H1 (cell line): ENCODE measurements around the gene CAPN13. TPM values are rescaled to one million over a fixed set of nuclear protein-coding genes. Genes with fewer than 3 reads are reported as not detected.

Source experiments
- ASH2L ChIP-seq: fragments of 200-600, 300-600 bp; sonication (generic); IDR thresholded peaks from one replicate; pipeline ENCODE4 v1.7.1; 2017; ENCODE audit warnings: low read length
- BACH1 ChIP-seq: IDR thresholded peaks from 2 replicates; pipeline ENCODE4 v1.6.1; 2012; ENCODE audit warnings: low read length, improper control_type of control experiment
- BCL11A ChIP-seq, 2 experiments: IDR thresholded peaks; one replicate each; pipeline ENCODE4 v1.6.1; 2011; ENCODE audit warnings: low read depth in 2 of 2, low read length in 2 of 2, mild to moderate bottlenecking in 2 of 2
- BRCA1 ChIP-seq: IDR thresholded peaks from 2 replicates; pipeline ENCODE4 v1.6.1; 2012; ENCODE audit warnings: low read depth, low read length, improper control_type of control experiment
- CHD1 ChIP-seq: IDR thresholded peaks from 2 replicates; pipeline ENCODE4 v1.6.1; 2012; ENCODE audit warnings: low read depth, low read length, improper control_type of control experiment
- HDAC2 ChIP-seq, 2 experiments: fragments of 300-600 bp in 1 of 2; sonication (generic) in 1 of 2; IDR thresholded peaks; 2 replicates each; pipeline ENCODE4 v1.6.1; 2011 to 2012; ENCODE audit warnings: low read depth in 2 of 2, low read length in 2 of 2, mild to moderate bottlenecking in 2 of 2, moderate library complexity in 2 of 2, borderline replicate concordance in 1 of 2, inconsistent platforms in 1 of 2
- HDAC6 ChIP-seq: IDR thresholded peaks from one replicate; pipeline ENCODE4 v1.7.1; 2012; ENCODE audit warnings: low read depth, mild to moderate bottlenecking, inconsistent platforms, low read length, moderate library complexity
- JUN ChIP-seq: IDR thresholded peaks from 2 replicates; pipeline ENCODE4 v1.6.1; 2011; ENCODE audit warnings: low read depth, mild to moderate bottlenecking, improper control_type of control experiment, low read length
- KDM1A ChIP-seq: fragments of 200-600, 300-600 bp; sonication (generic); IDR thresholded peaks from 2 replicates; pipeline ENCODE4 v1.7.1; 2016; ENCODE audit warnings: mild to moderate bottlenecking, low read length, borderline replicate concordance
- KDM5A ChIP-seq: fragments of 200-600 bp; IDR thresholded peaks from 2 replicates; pipeline ENCODE4 v1.7.1; 2012; ENCODE audit warnings: mild to moderate bottlenecking, low read length, inconsistent platforms, mixed read lengths
- MAFK ChIP-seq: IDR thresholded peaks from 2 replicates; pipeline ENCODE4 v1.6.1; 2012; ENCODE audit warnings: low read depth, mild to moderate bottlenecking, improper control_type of control experiment, low read length
- NRF1 ChIP-seq: IDR thresholded peaks from 2 replicates; pipeline ENCODE4 v1.6.1; 2011; ENCODE audit warnings: mild to moderate bottlenecking, low read depth, low read length, improper control_type of control experiment
- PHF8 ChIP-seq: fragments of 200-600 bp; sonication (generic); conservative IDR thresholded peaks from 2 replicates; pipeline ENCODE4 v1.7.1; 2012; ENCODE audit warnings: low read depth, mild to moderate bottlenecking, inconsistent platforms, low read length, moderate library complexity
- POLR2AphosphoS5 ChIP-seq: IDR thresholded peaks from 2 replicates; pipeline ENCODE4 v1.6.1; 2011; ENCODE audit warnings: low read depth, low read length
- RAD21 ChIP-seq, 2 experiments: IDR thresholded peaks in 1 of 2; conservative IDR thresholded peaks in 1 of 2; 2 replicates each; pipeline ENCODE4 v1.6.1; 2011; ENCODE audit warnings: low read depth in 2 of 2, low read length in 2 of 2, improper control_type of control experiment in 1 of 2, inconsistent platforms in 1 of 2, mild to moderate bottlenecking in 1 of 2, moderate library complexity in 1 of 2
- RNF2 ChIP-seq: fragments of 200-900, 300-1000 bp; sonication (generic); IDR thresholded peaks from 2 replicates; pipeline ENCODE4 v1.7.1; 2016; ENCODE audit warnings: borderline replicate concordance, low read depth, mild to moderate bottlenecking, antibody characterized with exemption, low read length; ENCODE audit not compliant: poor library complexity, severe bottlenecking; ENCODE audit errors: missing control alignments
- RXRA ChIP-seq: IDR thresholded peaks from 2 replicates; pipeline ENCODE4 v1.6.1; 2011; ENCODE audit warnings: low read depth, mild to moderate bottlenecking, low read length, moderate library complexity; ENCODE audit not compliant: insufficient read depth
- SP2 ChIP-seq: IDR thresholded peaks from 2 replicates; pipeline ENCODE4 v1.6.1; 2012; ENCODE audit warnings: mild to moderate bottlenecking, low read length, inconsistent platforms
- SP4 ChIP-seq: IDR thresholded peaks from 2 replicates; pipeline ENCODE4 v1.6.1; 2012; ENCODE audit warnings: low read length, inconsistent platforms
- TAF1 ChIP-seq: IDR thresholded peaks from 2 replicates; pipeline ENCODE4 v1.6.1; 2011; ENCODE audit warnings: mild to moderate bottlenecking, low read depth, low read length
- ZNF274 ChIP-seq: IDR thresholded peaks from 2 replicates; pipeline ENCODE4 v1.7.0; 2012; ENCODE audit warnings: low read length, borderline replicate concordance; ENCODE audit errors: extremely low read depth
- polyA plus RNA-seq, 7 experiments: library from polyadenylated mRNA; depleted of rRNA in 3 of 7; stranded (reverse) in 5 of 7; unstranded in 2 of 7; fragments of >200 nt in 5 of 7; fragments of 200-250 nt in 2 of 7; gene quantifications; 1 replicate in 5 of 7; 2 replicates in 1 of 7; 4 replicates in 1 of 7; pipeline versions ENCODE4 v1.2.1 to v1.2.3, GENCODE V29; 2011 to 2013; ENCODE audit warnings: missing spikeins in 2 of 7, mixed read lengths in 2 of 7
- total RNA-seq: library from RNA; stranded (reverse); fragmentation: NEBNext Ultra II Directional; extraction: Animal tissue kit (Norgen Biotek cat#: 25700); gene quantifications from 2 replicates; pipeline ENCODE4 v1.2.1, GENCODE V29; 2021
- TF ChIP-seq, protein P1 (sequence below): IDR thresholded peaks from 2 replicates; pipeline ENCODE4 v1.6.1; 2011; ENCODE audit warnings: low read length, improper control_type of control experiment
- TF ChIP-seq, protein P2 (sequence below): IDR thresholded peaks from 2 replicates; pipeline ENCODE4 v1.6.1; 2012; ENCODE audit warnings: low read length, inconsistent platforms

The CAPN13 gene
- total and polyA plus RNA-seq, 2 of the 8 experiments (the other 6 are each of a cell fraction or from before 2014, with no cell fraction given), result 2.4 TPM

- TF ChIP-seq HDAC6, result no peak
- no peak for TF ChIP-seq CHD1
- TF ChIP-seq HDAC2 (IDR thresholded peaks at IDR 0.05; ENCODE audit: borderline replicate concordance in 1 of 2, low read depth in 2 of 2, low read length in 2 of 2), result 0 out of 4 replicates have a peak, but pooled peaks of 1 of the 2 experiments have one; percentile 57
- no peak for TF ChIP-seq TAF1
- TF ChIP-seq BACH1, result no peak
- no peak for TF ChIP-seq RNF2
- no peak for TF ChIP-seq SP2
- peak; percentile 80 for TF ChIP-seq POLR2AphosphoS5
- TF ChIP-seq KDM1A, result no peak
- no peak; the same call in 1 of the 2 replicates for TF ChIP-seq MAFK
- 0 out of 2 replicates have a peak, but pooled peaks have one; percentile 27 for TF ChIP-seq RXRA
- peak; percentile 91 to 94 for TF ChIP-seq RAD21 (IDR thresholded peaks at IDR 0.05 in 1 of 2, conservative IDR thresholded peaks at IDR 0.05 in 1 of 2; ENCODE audit: low read depth in 2 of 2, low read length in 2 of 2)
- TF ChIP-seq BCL11A (IDR thresholded peaks at IDR 0.05; ENCODE audit: low read depth in 2 of 2, low read length in 2 of 2), result no peak
- no peak for TF ChIP-seq ASH2L
- TF ChIP-seq BRCA1, result peak; percentile 37; the same call in 1 of the 2 replicates
- no peak for TF ChIP-seq ZNF274
- no peak for TF ChIP-seq PHF8
- no peak for TF ChIP-seq KDM5A
- no peak for TF ChIP-seq NRF1
- TF ChIP-seq, protein P1, sequence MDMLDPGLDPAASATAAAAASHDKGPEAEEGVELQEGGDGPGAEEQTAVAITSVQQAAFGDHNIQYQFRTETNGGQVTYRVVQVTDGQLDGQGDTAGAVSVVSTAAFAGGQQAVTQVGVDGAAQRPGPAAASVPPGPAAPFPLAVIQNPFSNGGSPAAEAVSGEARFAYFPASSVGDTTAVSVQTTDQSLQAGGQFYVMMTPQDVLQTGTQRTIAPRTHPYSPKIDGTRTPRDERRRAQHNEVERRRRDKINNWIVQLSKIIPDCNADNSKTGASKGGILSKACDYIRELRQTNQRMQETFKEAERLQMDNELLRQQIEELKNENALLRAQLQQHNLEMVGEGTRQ, result no peak
- TF ChIP-seq SP4, result no peak
- TF ChIP-seq, protein P2, sequence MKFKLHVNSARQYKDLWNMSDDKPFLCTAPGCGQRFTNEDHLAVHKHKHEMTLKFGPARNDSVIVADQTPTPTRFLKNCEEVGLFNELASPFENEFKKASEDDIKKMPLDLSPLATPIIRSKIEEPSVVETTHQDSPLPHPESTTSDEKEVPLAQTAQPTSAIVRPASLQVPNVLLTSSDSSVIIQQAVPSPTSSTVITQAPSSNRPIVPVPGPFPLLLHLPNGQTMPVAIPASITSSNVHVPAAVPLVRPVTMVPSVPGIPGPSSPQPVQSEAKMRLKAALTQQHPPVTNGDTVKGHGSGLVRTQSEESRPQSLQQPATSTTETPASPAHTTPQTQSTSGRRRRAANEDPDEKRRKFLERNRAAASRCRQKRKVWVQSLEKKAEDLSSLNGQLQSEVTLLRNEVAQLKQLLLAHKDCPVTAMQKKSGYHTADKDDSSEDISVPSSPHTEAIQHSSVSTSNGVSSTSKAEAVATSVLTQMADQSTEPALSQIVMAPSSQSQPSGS, result peak; percentile 76; the same call in 1 of the 2 replicates
- no peak for TF ChIP-seq JUN
Measured at GRCh38 chr2:30711646-30712085, 95.6 kb downstream of the CAPN13 start (continued).
